ENCODE results near the gene RALY. TPM values are rescaled to one million over a fixed set of nuclear protein-coding genes. Genes with fewer than 3 reads are reported as not detected.

The RALY gene
- total RNA-seq (100 to 1,000 TPM in 4 of 5 experiments, 10 to 100 TPM in 1; 99.0 to 167 (median 111) TPM), polyA plus RNA-seq (100 to 1,000 TPM; 169 to 202 TPM), total RNA-seq (134 reads per million, percentile 89 among the genes with 10 or more reads in this experiment)

GRCh38 chr20:33993576-33994221, at the start of gene RALY:
Gene RALY, plus strand, starts transcription at chr20:33993911. Its CDS starts 78,164 bp downstream, at chr20:34072075.
- ChIA-PET CTCF (interaction anchor here (1.9 kb wide), 1 partner anchor 74 kb away, joined by 7 read pairs; no protein-coding TSS in a partner anchor), POLR2A (interaction anchor here (0.6 to 2.6 kb wide), 23 partner anchors 11 to 1960 kb away, joined by 3 to 26 read pairs (median 4); partner anchors contain the start of genes ACTL10, CBFA2T2, CHMP4B and DYNLRB1)
- no peaks in the 10 kb centered on the region for H3K9me3 ChIP-seq (ENCODE audit: control insufficient read depth in 2 of 3, low read length in 3 of 3)
- DNase-seq (peak; percentile 94 to 99 (median 97)), ATAC-seq (peak; percentile 85)
- H3K4me3 Mint-ChIP-seq, result peak within 1 kb of the TSS; percentile 87 to 99 (median 96)
- peaks cover 0 to 4% (median 0%) of the 10 kb centered on the region in 11 donors for H3K9me3 Mint-ChIP-seq
- H3K27ac ChIP-seq (ENCODE audit: low read depth, low read length), result peak within 1 kb of the TSS; percentile 97
- peaks cover 39 to 49% of the 10 kb centered on the region in 2 donors for H3K4me1 ChIP-seq (ENCODE audit: control insufficient read depth in 2 of 2, insufficient read depth in 2 of 2, low read length in 2 of 2)
- H3K4me3 ChIP-seq (ENCODE audit: low read length), result peak within 1 kb of the TSS; percentile 96
- no peaks in the 10 kb centered on the region for H3K27me3 ChIP-seq (ENCODE audit: control insufficient read depth in 2 of 2, insufficient read depth in 2 of 2, low read length in 2 of 2)
- H3K27me3 Mint-ChIP-seq, result no peaks in the 10 kb centered on the region
- H3K27ac Mint-ChIP-seq, result peak within 1 kb of the TSS; percentile 91 to 99 (median 97)
- H3K36me3 Mint-ChIP-seq, result peaks cover 0 to 22% (median 5%) of the 10 kb centered on the region in 5 donors
- peaks cover 51 to 75% (median 66%) of the 10 kb centered on the region in 7 donors for H3K4me1 Mint-ChIP-seq
- H3K36me3 ChIP-seq (ENCODE audit: control insufficient read depth in 2 of 3, insufficient read depth in 3 of 3, low read length in 3 of 3), result peaks cover 0 to 9% (median 0%) of the 10 kb centered on the region in 3 experiments
- intact Hi-C loops (cut with micrococcal nuclease), result loop anchor here (1.0 to 10.0 kb wide), 25 partner anchors 15 to 1961 kb away; partner anchors contain the start of genes ACTL10 (in 2 of the 2), CHMP4B (in 2 of the 2), EIF2S2 (in 2 of the 2) and PIGU (in 2 of the 2)

- POLR2A ChIA-PET, result no interaction called here
- Mint-ChIP-seq H3K4me1 (no peaks in the 10 kb centered on the region), H3K4me3 (no peak overlapping the region), H3K9me3 (peaks cover 6 to 26% (median 15%) of the 10 kb centered on the region in 11 donors), H3K27ac (no peak overlapping the region), H3K36me3 (peaks cover 2 to 12% (median 4%) of the 10 kb centered on the region in 5 donors), H3K27me3 (no peaks in the 10 kb centered on the region)
- Histone ChIP-seq H3K27me3 (ENCODE audit: control insufficient read depth in 2 of 2, insufficient read depth in 2 of 2, low read length in 2 of 2) (no peaks in the 10 kb centered on the region), H3K9me3 (ENCODE audit: control insufficient read depth in 2 of 3, low read length in 3 of 3) (peaks cover 0 to 24% (median 8%) of the 10 kb centered on the region in 3 experiments), H3K4me1 (ENCODE audit: control insufficient read depth in 2 of 2, insufficient read depth in 2 of 2, low read length in 2 of 2) (no peaks in the 10 kb centered on the region), H3K4me3 (ENCODE audit: low read length) (no peak overlapping the region), H3K27ac (ENCODE audit: low read depth, low read length) (no peak overlapping the region), H3K36me3 (ENCODE audit: control insufficient read depth in 2 of 3, insufficient read depth in 3 of 3, low read length in 3 of 3) (no peaks in the 10 kb centered on the region)
- CTCF ChIA-PET, result no interaction called here
- DNase-seq (no peak), ATAC-seq (no peak)
- intact Hi-C loops (cut with micrococcal nuclease), result no loop called here
These were observed 48.8 kb upstream of the RALY start for GRCh38 chr20:33944914-33945313.

GRCh38 chr20:33945391-33946081, 48.2 kb upstream of the RALY start:
- Mint-ChIP-seq H3K27me3 (peaks cover 0 to 2% (median under 1%) of the 10 kb centered on the region in 5 donors), H3K4me1 (no peaks in the 10 kb centered on the region), H3K36me3 (peaks cover 2 to 13% (median 4%) of the 10 kb centered on the region in 5 donors), H3K4me3 (no peak overlapping the region), H3K27ac (no peak overlapping the region), H3K9me3 (peaks cover 6 to 31% (median 15%) of the 10 kb centered on the region in 11 donors)
- POLR2A ChIA-PET, result no interaction called here
- ATAC-seq (no peak), DNase-seq (no peak)
- Histone ChIP-seq H3K9me3 (ENCODE audit: control insufficient read depth in 2 of 3, low read length in 3 of 3) (peaks cover 0 to 24% (median 8%) of the 10 kb centered on the region in 3 experiments), H3K4me1 (ENCODE audit: control insufficient read depth in 2 of 2, insufficient read depth in 2 of 2, low read length in 2 of 2) (no peaks in the 10 kb centered on the region), H3K27me3 (ENCODE audit: control insufficient read depth in 2 of 2, insufficient read depth in 2 of 2, low read length in 2 of 2) (no peaks in the 10 kb centered on the region), H3K4me3 (ENCODE audit: low read length) (no peak overlapping the region), H3K36me3 (ENCODE audit: control insufficient read depth in 2 of 3, insufficient read depth in 3 of 3, low read length in 3 of 3) (no peaks in the 10 kb centered on the region), H3K27ac (ENCODE audit: low read depth, low read length) (no peak overlapping the region)
- CTCF ChIA-PET, result no interaction called here
- intact Hi-C loops (cut with micrococcal nuclease), result no loop called here

GRCh38 chr20:33947709-33948295, 45.9 kb upstream of the RALY start:
- H3K36me3 ChIP-seq (ENCODE audit: control insufficient read depth in 2 of 3, insufficient read depth in 3 of 3, low read length in 3 of 3), result no peaks in the 10 kb centered on the region
- H3K4me1 ChIP-seq (ENCODE audit: control insufficient read depth in 2 of 2, insufficient read depth in 2 of 2, low read length in 2 of 2), result no peaks in the 10 kb centered on the region
- no peaks in the 10 kb centered on the region for H3K4me1 Mint-ChIP-seq
- H3K27me3 ChIP-seq (ENCODE audit: control insufficient read depth in 2 of 2, insufficient read depth in 2 of 2, low read length in 2 of 2), result no peaks in the 10 kb centered on the region
- peaks cover 2 to 19% (median 7%) of the 10 kb centered on the region in 5 donors for H3K36me3 Mint-ChIP-seq
- H3K4me3 ChIP-seq (ENCODE audit: low read length), result no peak overlapping the region
- POLR2A ChIA-PET, result no interaction called here
- H3K9me3 Mint-ChIP-seq, result peaks cover 6 to 40% (median 21%) of the 10 kb centered on the region in 11 donors
- ATAC-seq (peak; percentile 59), DNase-seq (peak in 8 of 9 donors; percentile 5 to 42 (median 30))
- CTCF ChIA-PET, result no interaction called here
- intact Hi-C loops (cut with micrococcal nuclease), result loop anchor here in 1 of 2 donors (1.0 kb wide), 1 partner anchor 121 kb away; no protein-coding TSS in a partner anchor
- H3K27me3 Mint-ChIP-seq, result peaks cover 0 to 11% (median 4%) of the 10 kb centered on the region in 5 donors
- H3K27ac ChIP-seq (ENCODE audit: low read depth, low read length), result no peak overlapping the region
- H3K27ac Mint-ChIP-seq, result no peak overlapping the region
- no peak overlapping the region for H3K4me3 Mint-ChIP-seq
- H3K9me3 ChIP-seq (ENCODE audit: control insufficient read depth in 2 of 3, low read length in 3 of 3), result peaks cover 0 to 24% (median 8%) of the 10 kb centered on the region in 3 experiments

GRCh38 chr20:33948480-33948879, 45.2 kb upstream of the RALY start:
- H3K4me1 ChIP-seq (ENCODE audit: control insufficient read depth in 2 of 2, insufficient read depth in 2 of 2, low read length in 2 of 2), result no peaks in the 10 kb centered on the region
- H3K36me3 ChIP-seq (ENCODE audit: control insufficient read depth in 2 of 3, insufficient read depth in 3 of 3, low read length in 3 of 3), result no peaks in the 10 kb centered on the region
- no peak overlapping the region for H3K4me3 Mint-ChIP-seq
- peaks cover 2 to 19% (median 7%) of the 10 kb centered on the region in 5 donors for H3K36me3 Mint-ChIP-seq
- CTCF ChIA-PET, result no interaction called here
- no peak for DNase-seq
- no peak overlapping the region for H3K27ac Mint-ChIP-seq
- ATAC-seq, result no peak
- POLR2A ChIA-PET, result no interaction called here
- no peaks in the 10 kb centered on the region for H3K4me1 Mint-ChIP-seq
- no peak overlapping the region for H3K4me3 ChIP-seq (ENCODE audit: low read length)
- intact Hi-C loops (cut with micrococcal nuclease), result loop anchor here in 1 of 2 donors (1.0 kb wide), 1 partner anchor 121 kb away; no protein-coding TSS in a partner anchor
- H3K9me3 ChIP-seq (ENCODE audit: control insufficient read depth in 2 of 3, low read length in 3 of 3), result peaks cover 0 to 24% (median 8%) of the 10 kb centered on the region in 3 experiments
- no peaks in the 10 kb centered on the region for H3K27me3 ChIP-seq (ENCODE audit: control insufficient read depth in 2 of 2, insufficient read depth in 2 of 2, low read length in 2 of 2)
- H3K27me3 Mint-ChIP-seq, result peaks cover 0 to 13% (median 6%) of the 10 kb centered on the region in 5 donors
- no peak overlapping the region for H3K27ac ChIP-seq (ENCODE audit: low read depth, low read length)
- H3K9me3 Mint-ChIP-seq, result peaks cover 6 to 40% (median 21%) of the 10 kb centered on the region in 11 donors

- no peak overlapping the region for H3K27ac Mint-ChIP-seq
- H3K9me3 Mint-ChIP-seq, result peaks cover 6 to 40% (median 21%) of the 10 kb centered on the region in 11 donors
- Histone ChIP-seq H3K36me3 (ENCODE audit: control insufficient read depth in 2 of 3, insufficient read depth in 3 of 3, low read length in 3 of 3) (no peaks in the 10 kb centered on the region), H3K9me3 (ENCODE audit: control insufficient read depth in 2 of 3, low read length in 3 of 3) (peaks cover 0 to 24% (median 8%) of the 10 kb centered on the region in 3 experiments), H3K4me3 (ENCODE audit: low read length) (no peak overlapping the region), H3K4me1 (ENCODE audit: control insufficient read depth in 2 of 2, insufficient read depth in 2 of 2, low read length in 2 of 2) (no peaks in the 10 kb centered on the region), H3K27me3 (ENCODE audit: control insufficient read depth in 2 of 2, insufficient read depth in 2 of 2, low read length in 2 of 2) (no peaks in the 10 kb centered on the region), H3K27ac (ENCODE audit: low read depth, low read length) (no peak overlapping the region)
- peaks cover 2 to 19% (median 7%) of the 10 kb centered on the region in 5 donors for H3K36me3 Mint-ChIP-seq
- intact Hi-C loops (cut with micrococcal nuclease), result no loop called here
- CTCF ChIA-PET, result interaction anchor here (0.6 to 0.7 kb wide), 3 partner anchors 52 to 1161 kb away, joined by 3 to 4 read pairs (median 3); no protein-coding TSS in a partner anchor
- no peaks in the 10 kb centered on the region for H3K4me1 Mint-ChIP-seq
- ATAC-seq (no peak), DNase-seq (no peak)
- POLR2A ChIA-PET, result no interaction called here
- H3K27me3 Mint-ChIP-seq, result peaks cover 0 to 18% (median 8%) of the 10 kb centered on the region in 5 donors
- H3K4me3 Mint-ChIP-seq, result no peak overlapping the region
These were observed 42.5 kb upstream of the RALY start for GRCh38 chr20:33951171-33951570.

Measured in naive thymus-derived CD4-positive, alpha-beta T cell (primary cell).